Pancreas (tissue), 10 donors: ENCODE results near the gene RPSA. TPM values are rescaled to one million over a fixed set of nuclear protein-coding genes. Genes with fewer than 3 reads are reported as not detected.

Source experiments
- ATAC-seq, 4 donors: fragments of 200-7000 bp; cut with Tn5 transposase; one replicate each; pipeline versions ENCODE4 v1.8.0 to v1.9.1; 2020; ENCODE audit warnings: mild to moderate bottlenecking in 4 of 4, moderate library complexity in 4 of 4
- DNase-seq, 6 donors: peaks; one replicate each; pipeline ENCODE4 v3.0.0-alpha.2; 2020
- FAIRE-seq: peaks from 2 replicates; lab custom pipeline; 2012; peaks lifted over from hg19 to GRCh38; lab: Jason Lieb, UNC
- H3K27ac ChIP-seq, 4 donors: fragments of 200-600 bp; sonication (generic); 1 replicate in 3 of 4; 2 replicates in 1 of 4; pipeline versions ENCODE4 v1.5.0 to v1.8.0; 2020
- H3K27me3 ChIP-seq, 4 donors: fragments of 200-600 bp; one replicate each; pipeline ENCODE4 v1.8.0; 2021
- H3K36me3 ChIP-seq, 3 donors: fragments of 200-600 bp; sonication (generic) in 1 of 3; one replicate each; pipeline versions ENCODE4 v1.5.0 to v1.8.0; 2020 to 2021
- H3K4me1 ChIP-seq, 3 donors: fragments of 200-600 bp; one replicate each; pipeline ENCODE4 v1.8.0; 2021
- H3K4me3 ChIP-seq, 4 donors: fragments of 200-600 bp; sonication (generic) in 2 of 4; one replicate each; pipeline versions ENCODE4 v1.5.0 to v1.8.0; 2020 to 2021
- H3K9me3 ChIP-seq, 4 donors: fragments of 200-600 bp; one replicate each; pipeline ENCODE4 v1.8.0; 2021
- CTCF ChIP-seq, 4 donors: fragments of 200-600 bp; sonication (generic) in 3 of 4; IDR thresholded peaks; one replicate each; pipeline versions ENCODE4 v1.5.0 to v1.8.0; 2021; ENCODE audit warnings: antibody characterized with exemption in 4 of 4
- WGBS, 2 donors: extraction: QIAGEN DNeasy Blood & Tissue Kit; methylation state at CpG; one replicate each; pipeline ENCODE4 v1.1.7; 2013; 5-methylcytosine and 5-hydroxymethylcytosine counted together
- intact Hi-C, 3 donors: fragments of 100-400 bp; cut with DNase I; formaldehyde crosslinking; loops; one replicate each; pipeline versions ENCODE4 v1.11.1 to v1.14.2; 2022
- polyA plus RNA-seq, 2 donors: library from polyadenylated mRNA; stranded (reverse); fragments of 200-250 nt; gene quantifications; one replicate each; pipeline ENCODE4 v1.2.3, GENCODE V29; 2013
- total RNA-seq, 6 donors: library from RNA; stranded (reverse); fragmentation: NEBNext Ultra II Directional in 4 of 6; extraction: Animal tissue kit (Norgen Biotek cat#: 25700) in 4 of 6; gene quantifications; one replicate each; pipeline versions ENCODE4 v1.2.1 to v1.2.4, GENCODE V29; 2021 to 2023
- donor health status: healthy with polysubstance abuse.
- donor health status: DM: no; HTN: no; CAD: no; lungs with moderate emphysema.
- donor health status: DM: no; HTN: no; CAD: no.
- donor health status: control.
- donor health status: control.
- donor health status: Bipolar disorder and iron deficiency.
- donor health status: DM: yes; HTN: yes; CAD: no.
- donor health status: DM: no; HTN: no; CAD: no.
- donor health status: DM: no; HTN: no; CAD: no.
- donor health status: DM: yes; HTN: yes; CAD: no.

Gene RPSA
- total RNA-seq (1,000 to 10,000 TPM in 1 of 6 donors, 100 to 1,000 TPM in 5; 540 to 1,016 (median 687) TPM), polyA plus RNA-seq (100 to 1,000 TPM; 840 to 998 TPM)

- peak; percentile 71 for FAIRE-seq
- Histone ChIP-seq H3K27ac (peak within 1 kb of the TSS; percentile 72 to 85 (median 79)), H3K4me1 (peaks cover 14 to 18% (median 16%) of the 10 kb centered on the region in 3 donors), H3K4me3 (peak within 1 kb of the TSS; percentile 48 to 86 (median 77)), H3K36me3 (peaks cover 0 to 25% (median 16%) of the 10 kb centered on the region in 3 donors), H3K27me3 (no peaks in the 10 kb centered on the region), H3K9me3 (no peaks in the 10 kb centered on the region)
- ATAC-seq: peak; percentile 93 to 97 (median 95)
- intact Hi-C loops: no loop called here
- DNase-seq: peak; percentile 88 to 98 (median 96)
- TF ChIP-seq CTCF (IDR thresholded peaks at IDR 0.05): peak in 1 of 4 donors; percentile 9
- WGBS, 2 donors: 0% methylated on average over 63 of the region's 63 CpGs
Measured at GRCh38 chr3:39406368-39407258, at the start of gene RPSA. Gene RPSA (plus strand): TSS chr3:39406720. CDS start chr3:39407654, 934 bp downstream.

- Histone ChIP-seq H3K27me3 (no peaks in the 10 kb centered on the region), H3K9me3 (no peaks in the 10 kb centered on the region), H3K36me3 (no peaks in the 10 kb centered on the region), H3K4me3 (no peak overlapping the region), H3K27ac (no peak overlapping the region), H3K4me1 (no peaks in the 10 kb centered on the region)
- no peak for FAIRE-seq
- no peak for DNase-seq
- 81 to 86% methylated on average over 3 of the region's 3 CpGs for WGBS, 2 donors
- intact Hi-C loops: no loop called here
- ATAC-seq: no peak
- TF ChIP-seq CTCF (IDR thresholded peaks at IDR 0.05): no peak
Measured at GRCh38 chr3:39358333-39358732, 48.2 kb upstream of the RPSA start.

- Histone ChIP-seq H3K36me3 (no peaks in the 10 kb centered on the region), H3K27me3 (no peaks in the 10 kb centered on the region), H3K4me3 (no peak overlapping the region), H3K27ac (no peak overlapping the region), H3K9me3 (no peaks in the 10 kb centered on the region), H3K4me1 (no peaks in the 10 kb centered on the region)
- ATAC-seq (no peak), FAIRE-seq (no peak), DNase-seq (no peak)
- intact Hi-C loops: no loop called here
- WGBS, 2 donors: 83 to 93% methylated on average over 8 of the region's 8 CpGs
- TF ChIP-seq CTCF (IDR thresholded peaks at IDR 0.05): no peak
Measured at GRCh38 chr3:39361252-39361927, 45.1 kb upstream of the RPSA start.

GRCh38 chr3:39362192-39362591, 44.3 kb upstream of the RPSA start:
- DNase-seq (no peak), FAIRE-seq (no peak)
- TF ChIP-seq CTCF (IDR thresholded peaks at IDR 0.05): no peak

More at GRCh38 chr3:39362192-39362591, 44.3 kb upstream of the RPSA start:
- Histone ChIP-seq H3K4me1 (no peaks in the 10 kb centered on the region), H3K9me3 (no peaks in the 10 kb centered on the region), H3K36me3 (no peaks in the 10 kb centered on the region), H3K27me3 (no peaks in the 10 kb centered on the region), H3K27ac (no peak overlapping the region), H3K4me3 (no peak overlapping the region)
- WGBS, 2 donors: 47 to 52% methylated on average over 3 of the region's 3 CpGs
- intact Hi-C loops: no loop called here
- ATAC-seq: peak in 1 of 4 donors; percentile 19
